PFSK-1 (cell line): ENCODE measurements around the gene TRIP11.

Source experiments
- FOXP2 ChIP-seq: optimal IDR thresholded peaks from 2 replicates; pipeline ENCODE3; 2011; ENCODE audit warnings: borderline replicate concordance, control low read depth, inconsistent platforms; ENCODE audit not compliant: insufficient read depth; ENCODE audit errors: extremely low read length, extremely low read depth
- POLR2AphosphoS5 ChIP-seq: IDR thresholded peaks from 2 replicates; pipeline ENCODE4 v1.6.1; 2012; ENCODE audit warnings: low read depth, mild to moderate bottlenecking, control low read depth, low read length, moderate library complexity
- REST ChIP-seq, 2 experiments: IDR thresholded peaks; 2 replicates each; pipeline versions ENCODE4 v1.6.1 to v1.8.0; 2011 to 2012; ENCODE audit warnings: low read depth in 2 of 2, low read length in 2 of 2, control low read depth in 1 of 2, inconsistent platforms in 1 of 2, mild to moderate bottlenecking in 1 of 2, moderate library complexity in 1 of 2; ENCODE audit not compliant: insufficient read depth in 1 of 2
- SIN3A ChIP-seq: IDR thresholded peaks from 2 replicates; pipeline ENCODE4 v1.6.1; 2012; ENCODE audit warnings: mild to moderate bottlenecking, low read length, moderate library complexity, borderline replicate concordance; ENCODE audit not compliant: insufficient read depth
- TAF1 ChIP-seq: IDR thresholded peaks from 2 replicates; pipeline ENCODE4 v1.6.1; 2012; ENCODE audit warnings: low read length, control low read depth, borderline replicate concordance; ENCODE audit not compliant: insufficient read depth

TRIP11 gene

DNA sequence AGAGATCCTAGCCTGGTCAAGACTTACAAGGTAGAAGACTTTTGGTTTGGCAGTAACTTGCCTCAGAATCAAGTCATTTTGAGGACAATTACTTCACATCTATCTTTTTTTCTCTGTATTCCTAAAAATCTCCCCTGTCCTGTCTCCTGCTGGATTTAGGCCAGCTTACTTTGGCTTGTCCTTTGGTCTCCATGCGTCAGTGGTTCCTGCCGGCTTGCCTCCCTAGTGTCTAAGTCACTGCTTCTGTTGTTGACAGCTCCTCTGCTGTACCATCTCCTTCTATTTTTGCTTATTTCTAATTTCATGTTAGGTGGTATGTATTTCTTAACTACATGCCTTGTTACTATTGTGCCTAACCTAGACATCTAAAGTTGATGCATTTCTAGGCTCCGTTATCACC is 52.7 kb downstream of the TRIP11 start:
- no peak for TF ChIP-seq SIN3A
- TF ChIP-seq POLR2AphosphoS5, result no peak
- no peak for TF ChIP-seq FOXP2
- TF ChIP-seq REST (IDR thresholded peaks at IDR 0.05; ENCODE audit: insufficient read depth in 1 of 2, low read depth in 2 of 2, low read length in 2 of 2), result no peak
- no peak for TF ChIP-seq TAF1

DNA sequence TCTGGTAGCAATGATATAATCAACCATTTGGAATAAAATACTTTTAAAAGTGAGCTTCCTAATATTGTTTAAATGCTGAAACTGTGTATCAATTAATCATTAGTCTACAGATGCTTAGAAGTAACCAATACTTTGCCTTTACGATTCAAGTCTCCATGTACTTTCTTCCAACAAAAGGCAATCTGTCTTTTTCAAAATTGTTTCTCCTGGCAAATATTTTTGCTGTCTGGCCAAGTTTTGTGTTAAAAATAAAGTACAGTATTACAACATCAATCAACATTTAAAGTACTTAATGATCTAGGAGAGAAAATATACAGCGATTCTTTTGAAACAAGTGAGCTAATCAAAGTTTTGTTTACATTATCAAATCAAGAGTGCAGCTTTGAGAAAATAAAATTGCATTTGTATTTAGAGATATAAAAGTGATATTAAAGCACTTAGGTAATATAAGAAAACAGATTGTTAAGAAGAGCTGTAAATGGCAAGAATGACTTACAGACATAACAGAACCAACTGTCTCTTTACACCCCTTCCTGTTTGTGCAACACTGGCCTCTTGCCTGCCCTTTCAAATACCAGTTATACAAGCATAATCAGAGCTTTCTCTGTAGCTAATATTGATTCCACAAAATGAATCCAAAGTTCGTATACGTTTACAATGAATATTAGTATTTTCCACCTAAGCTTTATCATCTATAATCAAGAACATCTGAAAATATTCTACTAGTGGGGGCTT is 54.2 kb downstream of the TRIP11 start:
- no peak for TF ChIP-seq SIN3A
- no peak for TF ChIP-seq POLR2AphosphoS5

- TF ChIP-seq REST (IDR thresholded peaks at IDR 0.05; ENCODE audit: insufficient read depth in 1 of 2, low read depth in 2 of 2, low read length in 2 of 2), result no peak
- TF ChIP-seq FOXP2, result no peak
- TF ChIP-seq TAF1, result no peak
- TF ChIP-seq SIN3A, result no peak
- TF ChIP-seq POLR2AphosphoS5, result no peak
Observed at GRCh38 chr14:91985008-91985407, 54.9 kb downstream of the TRIP11 start.

GRCh38 chr14:91983588-91983987 is 56.3 kb downstream of the TRIP11 start:
- no peak for TF ChIP-seq TAF1
- no peak for TF ChIP-seq REST (IDR thresholded peaks at IDR 0.05; ENCODE audit: insufficient read depth in 1 of 2, low read depth in 2 of 2, low read length in 2 of 2)
- no peak for TF ChIP-seq FOXP2
- TF ChIP-seq POLR2AphosphoS5, result no peak
- TF ChIP-seq SIN3A, result no peak

GRCh38 chr14:91980157-91980556 is 59.7 kb downstream of the TRIP11 start:
- no peak for TF ChIP-seq POLR2AphosphoS5
- no peak for TF ChIP-seq SIN3A

DNA sequence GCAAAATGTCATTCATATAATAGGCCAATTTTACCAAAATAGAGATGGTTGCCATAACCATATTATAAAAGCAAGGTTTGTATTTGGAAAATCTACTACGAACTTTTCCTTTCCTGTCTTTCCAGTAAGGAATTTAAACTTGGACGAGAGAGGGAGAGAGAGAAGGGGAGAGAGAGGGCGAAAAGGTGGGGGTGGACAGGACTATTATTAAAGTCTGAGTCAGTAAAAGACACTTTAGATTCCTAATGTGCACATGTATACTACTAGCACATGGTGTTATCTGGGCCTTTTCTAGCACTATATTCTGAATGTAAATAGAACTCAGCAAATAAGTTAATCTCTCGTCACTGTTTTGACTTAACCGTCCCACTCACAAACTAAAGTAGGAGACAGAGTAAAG is 62.0 kb downstream of the TRIP11 start:
- no peak for TF ChIP-seq POLR2AphosphoS5
- no peak for TF ChIP-seq TAF1
- no peak for TF ChIP-seq REST (IDR thresholded peaks at IDR 0.05; ENCODE audit: insufficient read depth in 1 of 2, low read depth in 2 of 2, low read length in 2 of 2)
- no peak for TF ChIP-seq SIN3A
- no peak for TF ChIP-seq FOXP2
